ENCODE data around the gene SYF2.
"Not testable (repeated sequence)": the region's sequence is repeated elsewhere in the genome, so short reads cannot be mapped to it uniquely, and the experiment has no call there.

Gene SYF2

DNA sequence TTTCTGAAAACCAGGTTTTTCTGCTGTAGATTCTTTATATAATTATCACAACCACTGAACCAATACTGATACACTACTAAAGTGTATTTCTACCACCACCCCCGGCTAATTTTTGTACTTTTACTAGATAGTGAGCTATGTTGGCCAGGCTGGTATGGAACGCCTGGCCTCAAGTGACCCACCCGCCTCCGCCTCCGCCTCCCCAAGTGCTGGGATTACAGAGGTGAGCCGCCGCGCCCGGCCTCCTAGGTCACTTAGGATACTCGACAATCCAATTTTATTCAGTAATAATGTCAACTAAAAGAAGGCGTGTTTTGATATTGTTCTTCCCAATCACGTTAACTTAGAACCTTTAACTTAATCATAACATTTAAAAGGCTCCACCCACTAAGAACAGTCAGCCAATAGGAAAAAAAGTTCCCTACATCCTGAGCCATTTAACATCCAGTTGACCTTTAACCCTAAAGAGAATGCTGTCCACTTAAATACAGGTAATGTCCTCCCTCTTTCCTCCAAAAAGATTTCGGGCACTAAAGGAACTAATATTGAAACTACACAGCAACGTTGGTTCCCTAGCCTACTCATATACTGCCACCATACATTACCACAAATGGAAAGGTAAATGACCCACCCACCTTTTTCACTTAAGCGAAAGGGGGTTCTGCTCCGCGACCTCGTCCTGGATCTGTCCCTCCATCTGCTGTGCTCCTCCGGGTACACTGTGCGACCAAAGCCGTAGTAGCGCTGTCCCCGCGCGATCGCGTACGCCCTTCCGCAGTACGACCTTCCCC lies 13.7 kb upstream of the SYF2 start:
- DNase-seq: no peak

GRCh38 chr1:25245393-25245792 lies 13.1 kb upstream of the SYF2 start:
- DNase-seq: no peak

DNA sequence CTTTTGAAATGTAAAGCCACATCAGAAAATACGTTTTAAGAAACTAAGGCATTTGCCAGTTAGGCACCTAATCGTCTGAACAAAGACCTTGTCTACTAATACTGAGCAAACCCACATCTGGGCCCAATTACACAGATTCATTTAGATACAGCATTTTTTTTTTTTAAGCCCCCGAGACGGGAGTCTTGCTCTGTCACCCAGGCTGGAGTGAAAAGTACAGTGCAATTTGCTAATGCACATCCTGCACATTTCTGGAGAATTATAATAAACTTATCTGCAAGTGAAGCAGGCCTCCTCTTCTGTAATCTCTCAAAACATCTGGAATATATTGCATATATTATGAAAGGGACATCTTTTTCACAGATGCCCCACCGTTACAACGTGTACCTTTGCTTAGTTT lies 11.6 kb upstream of the SYF2 start:
- DNase-seq: no peak

DNA sequence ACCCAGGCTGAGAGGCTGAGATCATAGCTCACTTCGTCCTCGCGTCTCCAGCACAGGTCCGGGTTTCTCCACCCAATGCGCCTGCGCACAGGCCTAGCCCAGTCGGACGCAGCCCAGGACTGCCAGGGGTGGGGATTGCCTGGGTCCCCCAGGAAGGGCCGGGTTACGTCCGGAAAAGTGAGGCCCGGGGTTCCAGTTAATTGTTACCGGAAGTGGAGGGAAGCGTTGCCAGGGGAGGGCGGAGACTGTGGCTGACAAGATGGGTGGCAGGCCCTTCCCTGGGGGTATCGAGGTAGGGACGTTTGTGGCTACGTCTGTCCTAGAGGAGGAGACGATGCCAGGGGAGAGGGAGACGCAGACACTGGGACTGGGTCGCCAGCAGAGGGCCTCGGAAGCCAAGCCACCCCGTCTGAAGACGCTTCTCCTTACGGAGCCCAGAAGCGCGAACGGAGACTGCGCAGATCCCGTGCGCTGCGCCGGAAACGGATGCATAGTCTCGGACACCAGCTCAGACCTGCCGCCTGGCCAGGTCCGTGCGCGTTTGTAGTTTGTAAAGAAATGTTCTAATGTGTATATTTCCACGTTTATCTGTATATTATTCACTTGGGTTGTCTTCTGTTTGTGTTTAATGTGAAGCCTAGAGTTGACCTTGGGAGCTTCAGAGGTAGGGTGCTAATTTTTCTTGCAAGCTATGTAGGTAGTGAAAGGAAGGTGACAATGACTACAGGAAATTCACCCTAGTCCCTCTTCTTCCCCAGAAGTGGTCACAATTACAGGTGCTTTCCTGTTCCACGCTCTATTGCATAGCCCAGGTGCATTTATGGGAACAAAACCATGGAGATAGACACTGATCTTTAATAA lies 7.6 kb upstream of the SYF2 start:
- DNase-seq: peak; percentile 86

DNA sequence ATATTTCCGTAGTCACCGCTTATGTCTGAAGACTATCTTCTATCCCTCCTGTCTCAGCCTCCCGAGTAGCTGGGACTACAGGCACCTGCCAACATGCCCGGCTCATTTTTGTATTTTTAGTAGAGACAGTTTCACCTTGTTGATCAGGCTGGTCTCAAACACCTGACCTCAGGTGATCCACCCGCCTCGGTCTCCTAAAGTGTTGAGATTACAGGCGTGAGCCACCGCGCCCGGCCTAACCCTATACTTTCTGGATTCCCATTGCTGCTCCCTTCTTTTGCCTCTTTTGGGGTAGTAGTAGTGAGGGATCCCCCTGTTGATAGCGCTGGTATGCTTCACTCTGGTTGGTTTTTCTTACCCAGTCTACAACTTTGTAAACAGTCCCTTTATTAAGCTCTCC lies 5.7 kb upstream of the SYF2 start:
- DNase-seq: no peak

GRCh38 chr1:25236261-25236660 lies 4.0 kb upstream of the SYF2 start:
- not testable (repeated sequence) for DNase-seq

GRCh38 chr1:25235411-25235810 lies 3.1 kb upstream of the SYF2 start:
- not testable (repeated sequence) for DNase-seq

- DNase-seq: peak; percentile 59
Observed at GRCh38 chr1:25232866-25233784, 823 bp upstream of the SYF2 start.

- no peak for DNase-seq
Observed at GRCh38 chr1:25223471-25223870, 8.8 kb downstream of the SYF2 start.

DNA sequence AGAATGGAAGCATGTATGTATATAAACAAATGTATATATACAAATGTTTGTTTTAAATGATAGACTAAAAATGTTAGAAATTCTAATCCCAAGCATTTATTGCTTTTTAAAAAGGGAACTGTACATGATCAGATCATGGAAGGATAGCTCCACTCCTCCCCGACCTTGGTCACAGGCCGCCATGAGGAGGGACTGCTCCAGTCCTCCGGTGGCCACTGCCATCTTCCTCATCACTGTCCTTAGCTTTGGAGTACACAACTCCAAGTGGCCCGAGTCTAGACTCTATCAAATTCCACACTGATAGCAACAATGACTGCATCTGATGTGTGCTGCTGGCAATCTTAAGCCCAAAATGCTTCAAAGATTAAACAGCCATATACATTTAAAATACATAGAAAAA lies 9.7 kb downstream of the SYF2 start:
- no peak for DNase-seq

DNA sequence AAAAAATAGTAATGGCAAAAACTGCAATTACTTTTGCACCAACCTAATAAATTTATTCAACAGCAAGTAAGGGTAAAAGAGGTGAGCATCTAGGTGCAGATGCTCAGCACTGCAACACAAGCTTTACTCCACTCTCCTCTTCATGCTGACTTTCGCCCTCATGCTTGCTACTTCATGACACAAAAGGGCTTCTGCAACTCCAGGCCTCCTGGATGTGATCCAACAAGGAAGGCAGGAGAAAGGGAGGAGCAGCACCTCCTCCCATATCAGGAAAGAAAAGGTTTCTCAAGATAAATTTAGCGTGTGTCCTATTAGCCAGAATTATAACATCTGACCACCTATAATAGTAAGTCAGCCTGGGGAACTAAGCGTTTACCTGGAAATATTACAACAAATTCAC lies 11.6 kb downstream of the SYF2 start:
- no peak for DNase-seq

GRCh38 chr1:25219661-25220251 lies 12.5 kb downstream of the SYF2 start:
- DNase-seq: no peak

DNA sequence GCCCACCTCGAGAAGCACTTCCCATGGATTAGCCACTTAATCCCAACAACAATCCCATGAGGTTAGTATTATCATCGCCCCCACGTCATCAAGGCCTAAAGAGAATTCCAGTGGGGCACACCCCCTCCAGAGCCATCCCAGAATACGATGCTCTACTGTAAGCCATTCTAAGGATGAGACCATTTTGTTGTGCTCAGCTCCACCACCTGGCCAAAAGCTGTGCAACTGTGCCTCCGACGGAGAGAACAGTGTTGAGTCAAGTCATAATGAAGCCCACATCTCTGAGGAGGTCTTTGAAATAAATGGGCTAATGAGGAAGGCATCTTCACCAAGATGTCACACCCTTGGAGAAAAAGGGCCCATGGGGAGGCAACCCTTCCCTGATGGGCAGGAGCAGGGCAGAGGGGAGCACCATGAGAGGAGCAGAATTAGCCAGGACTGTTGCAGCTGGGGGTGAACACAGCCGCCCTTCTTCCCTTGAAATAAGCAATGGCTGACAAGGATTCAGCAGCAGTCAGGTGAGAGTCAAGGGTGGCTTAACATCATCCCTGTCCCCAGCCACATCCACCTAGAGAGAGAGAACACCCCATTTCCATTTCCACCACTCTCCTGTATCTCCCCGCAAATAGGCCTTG lies 14.6 kb downstream of the SYF2 start:
- no peak for DNase-seq

GRCh38 chr1:25217015-25217414 lies 15.3 kb downstream of the SYF2 start:
- no peak for DNase-seq

- no peak for DNase-seq
Observed at GRCh38 chr1:25216123-25216522, 16.2 kb downstream of the SYF2 start.

- DNase-seq: no peak
Observed at GRCh38 chr1:25212725-25213124, 19.6 kb downstream of the SYF2 start.

- DNase-seq: no peak
Observed at GRCh38 chr1:25210728-25211127, 21.6 kb downstream of the SYF2 start.

- no peak for DNase-seq
Observed at GRCh38 chr1:25209516-25209915, 22.8 kb downstream of the SYF2 start.

- no peak for DNase-seq
Observed at GRCh38 chr1:25208561-25209222, 23.6 kb downstream of the SYF2 start.

DNA sequence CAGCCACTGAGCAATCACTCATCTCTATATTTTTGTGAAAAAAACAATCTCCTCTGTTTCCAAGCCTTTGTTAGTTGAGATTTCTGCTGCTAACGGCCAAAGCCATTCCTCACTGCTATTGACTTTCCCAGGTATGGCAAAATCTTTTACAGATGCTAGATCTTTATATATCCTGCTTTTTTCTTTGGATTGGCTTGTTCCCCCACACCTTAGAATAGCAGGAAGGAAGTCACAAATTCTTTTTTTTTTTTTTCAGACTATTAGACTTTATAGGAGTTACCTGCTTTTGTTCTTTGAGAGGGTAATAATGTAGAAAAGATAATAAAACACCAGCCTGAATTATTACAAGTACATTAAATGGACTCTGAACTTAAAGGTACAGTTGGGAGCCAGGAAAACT lies 24.2 kb downstream of the SYF2 start:
- no peak for DNase-seq

DNA sequence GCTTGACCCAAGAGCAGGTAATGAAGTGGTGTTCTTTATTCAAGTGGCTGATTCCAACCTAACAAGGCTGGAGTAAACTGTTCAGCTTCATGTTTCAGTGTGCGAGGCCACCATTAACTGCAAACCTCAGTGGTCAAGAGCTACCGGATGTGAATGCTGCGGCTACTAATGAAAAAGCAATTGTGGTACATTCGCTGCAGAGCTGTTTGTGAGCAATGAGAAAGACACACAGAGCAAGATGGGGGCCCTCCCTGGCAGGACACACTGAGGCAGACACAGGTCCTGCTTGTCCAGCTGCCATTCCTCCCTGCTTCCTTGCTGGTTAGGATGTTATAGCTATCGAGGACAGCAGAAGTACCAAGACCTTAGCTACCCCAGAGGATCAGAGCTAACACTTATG lies 26.1 kb downstream of the SYF2 start:
- DNase-seq: no peak

DNA sequence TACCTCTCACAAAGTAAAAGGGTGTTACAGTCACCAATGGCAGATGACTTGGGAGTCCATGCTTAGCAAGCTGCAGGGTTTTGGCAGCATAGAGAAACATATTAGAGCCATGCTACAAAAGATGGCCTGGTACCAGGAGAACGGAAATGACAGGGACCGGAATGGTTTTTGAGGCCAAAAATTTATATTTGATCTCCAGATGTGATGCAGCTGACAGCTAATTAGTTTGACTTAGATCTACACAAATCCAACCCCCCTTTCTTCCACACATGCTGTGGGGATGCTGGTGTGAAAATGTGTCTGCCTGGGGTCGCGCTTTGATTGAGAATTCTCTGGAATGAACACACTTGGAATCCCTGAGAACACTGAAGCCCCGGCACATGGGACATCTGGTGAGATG lies 26.5 kb downstream of the SYF2 start:
- DNase-seq: no peak
